Measurements from ENCODE around the gene SH3PXD2A. TPM values are rescaled to one million over a fixed set of nuclear protein-coding genes. Genes with fewer than 3 reads are reported as not detected.

The SH3PXD2A gene
- total and polyA plus RNA-seq, 3 experiments from 2014 or later = 0.48 to 8.0 (median 7.7) TPM

DNA sequence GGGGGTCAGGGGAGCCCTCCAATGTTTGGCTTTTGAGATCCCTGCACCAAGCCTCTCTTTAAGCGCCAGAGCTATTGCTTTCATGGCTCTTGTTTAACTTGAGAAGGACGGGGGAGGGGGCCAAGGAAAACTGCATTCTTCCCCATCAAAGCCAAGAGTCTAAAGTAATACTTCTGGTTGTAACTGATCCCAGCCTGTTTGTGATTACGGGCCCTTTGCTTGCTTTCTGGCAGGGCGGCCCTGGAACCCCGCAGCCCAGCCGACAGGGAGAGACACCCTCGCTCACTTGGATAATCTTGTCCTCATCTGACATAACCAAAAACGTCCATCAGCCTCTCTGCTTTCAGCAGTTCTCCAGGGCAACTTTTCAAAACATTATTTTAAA, 207.1 kb downstream of the SH3PXD2A start:
- POLR2A ChIA-PET = no interaction called here
- Mint-ChIP-seq H3K27me3 (no peaks in the 10 kb centered on the region), H3K9me3 (no peaks in the 10 kb centered on the region), H3K4me1 (peaks cover 0 to 3% (median 0%) of the 10 kb centered on the region in 3 donors), H3K4me3 (no peak overlapping the region), H3K27ac (peak overlapping the region in 1 of 8 donors; percentile 32), H3K36me3 (peaks cover 0 to 15% (median 0%) of the 10 kb centered on the region in 3 donors)
- no peak for DNase-seq
- Histone ChIP-seq H3K9me3 (ENCODE audit: low read length) (no peaks in the 10 kb centered on the region), H3K4me1 (ENCODE audit: insufficient read depth, low read length) (no peaks in the 10 kb centered on the region), H3K4me3 (ENCODE audit: low read length) (no peak overlapping the region), H3K27me3 (ENCODE audit: insufficient read depth, low read length, poor library complexity, severe bottlenecking) (no peaks in the 10 kb centered on the region), H3K27ac (ENCODE audit: low read depth, low read length) (no peak overlapping the region), H3K36me3 (ENCODE audit: insufficient read depth, low read length) (no peaks in the 10 kb centered on the region)
- CTCF ChIA-PET = no interaction called here

GRCh38 chr10:103646304-103646703, 209.1 kb downstream of the SH3PXD2A start:
- Histone ChIP-seq H3K4me3 (ENCODE audit: low read length) (no peak overlapping the region), H3K27me3 (ENCODE audit: insufficient read depth, low read length, poor library complexity, severe bottlenecking) (no peaks in the 10 kb centered on the region), H3K27ac (ENCODE audit: low read depth, low read length) (no peak overlapping the region), H3K4me1 (ENCODE audit: insufficient read depth, low read length) (no peaks in the 10 kb centered on the region), H3K36me3 (ENCODE audit: insufficient read depth, low read length) (no peaks in the 10 kb centered on the region), H3K9me3 (ENCODE audit: low read length) (no peaks in the 10 kb centered on the region)
- no peak for DNase-seq
- ChIA-PET POLR2A (no interaction called here), CTCF (interaction anchor here (1.6 kb wide), 1 partner anchor 11 kb away, joined by 3 read pairs; no protein-coding TSS in a partner anchor)
- H3K4me3 Mint-ChIP-seq = no peak overlapping the region
- H3K4me1 Mint-ChIP-seq = no peaks in the 10 kb centered on the region
- peaks cover 0 to 14% (median 0%) of the 10 kb centered on the region in 3 donors for H3K36me3 Mint-ChIP-seq
- no peaks in the 10 kb centered on the region for H3K9me3 Mint-ChIP-seq
- no peak overlapping the region for H3K27ac Mint-ChIP-seq
- no peaks in the 10 kb centered on the region for H3K27me3 Mint-ChIP-seq

DNA sequence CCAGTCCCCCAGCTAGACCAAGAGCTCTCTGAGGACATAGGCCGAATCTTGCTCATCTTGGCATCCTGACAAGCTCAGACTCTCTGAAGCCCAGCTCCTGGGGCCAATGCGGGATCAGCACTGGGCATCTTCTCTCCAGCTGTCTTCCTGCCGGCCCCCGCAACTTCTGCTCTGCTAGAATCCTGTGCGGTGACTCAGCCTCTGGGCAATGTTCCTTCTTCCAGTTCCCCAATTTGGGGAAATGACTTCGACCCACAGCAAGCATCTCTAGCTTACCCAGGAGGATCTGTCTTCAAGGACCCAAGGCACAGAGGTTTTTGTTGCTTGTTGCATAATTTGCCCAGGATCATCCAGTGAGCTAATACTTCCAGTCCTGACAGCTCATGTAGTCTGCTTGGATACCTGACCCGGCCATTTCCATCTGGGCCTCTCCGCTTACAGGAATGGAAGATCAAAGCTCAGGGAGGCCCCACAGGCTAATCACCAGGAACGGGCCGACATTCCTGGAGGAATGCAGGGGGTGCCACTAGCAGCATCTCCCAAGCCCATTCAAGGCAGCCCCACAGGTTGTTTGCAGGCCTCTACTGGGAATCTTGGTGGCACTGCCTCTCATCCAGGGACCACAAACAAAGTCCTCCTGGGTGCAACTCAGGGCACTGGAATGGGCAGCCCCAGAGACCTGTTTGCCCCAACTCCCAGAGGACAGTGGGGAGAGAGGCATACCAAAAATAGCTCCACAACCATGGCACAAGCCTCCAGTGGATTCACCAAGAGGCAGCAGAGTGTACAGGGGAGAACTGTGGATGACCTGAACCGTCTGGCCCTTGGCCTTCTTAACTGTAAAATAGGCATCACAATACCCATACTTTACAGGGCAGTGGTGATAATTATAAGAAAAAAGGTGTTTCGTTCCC, 210.0 kb downstream of the SH3PXD2A start:
- no peak overlapping the region for H3K4me3 ChIP-seq (ENCODE audit: low read length)
- ChIA-PET CTCF (interaction anchor here (0.9 to 1.6 kb wide), 4 partner anchors 11 to 68 kb away, joined by 3 read pairs; no protein-coding TSS in a partner anchor), POLR2A (no interaction called here)
- H3K4me1 Mint-ChIP-seq = no peaks in the 10 kb centered on the region
- no peaks in the 10 kb centered on the region for H3K27me3 Mint-ChIP-seq
- no peaks in the 10 kb centered on the region for H3K9me3 ChIP-seq (ENCODE audit: low read length)
- no peaks in the 10 kb centered on the region for H3K9me3 Mint-ChIP-seq
- peaks cover 0 to 14% (median 2%) of the 10 kb centered on the region in 3 donors for H3K36me3 Mint-ChIP-seq
- H3K36me3 ChIP-seq (ENCODE audit: insufficient read depth, low read length) = no peaks in the 10 kb centered on the region
- no peak for DNase-seq
- no peak overlapping the region for H3K4me3 Mint-ChIP-seq
- no peaks in the 10 kb centered on the region for H3K27me3 ChIP-seq (ENCODE audit: insufficient read depth, low read length, poor library complexity, severe bottlenecking)
- H3K27ac ChIP-seq (ENCODE audit: low read depth, low read length) = no peak overlapping the region
- no peaks in the 10 kb centered on the region for H3K4me1 ChIP-seq (ENCODE audit: insufficient read depth, low read length)
- H3K27ac Mint-ChIP-seq = peak overlapping the region in 1 of 8 donors; percentile 19

DNA sequence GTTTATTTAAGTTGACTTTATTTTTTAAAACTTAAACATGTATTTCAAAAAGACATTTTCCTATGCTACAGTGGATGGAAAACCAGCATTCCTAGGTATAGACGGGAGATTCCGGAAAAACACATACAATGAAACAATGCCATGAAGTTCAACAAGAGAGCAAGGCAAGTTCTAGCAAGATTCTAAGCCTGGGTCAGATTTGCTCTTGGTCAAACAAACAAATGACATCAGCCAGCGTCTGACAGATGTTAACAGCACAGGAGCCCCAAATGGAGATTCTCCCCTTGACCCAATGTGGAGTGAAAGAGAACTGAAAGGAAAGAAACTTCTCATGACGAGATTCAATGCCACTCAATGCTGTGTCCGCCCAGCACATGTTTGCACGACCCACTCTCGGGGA, 212.0 kb downstream of the SH3PXD2A start:
- no peak overlapping the region for H3K27ac ChIP-seq (ENCODE audit: low read depth, low read length)
- Mint-ChIP-seq H3K4me1 (no peaks in the 10 kb centered on the region), H3K27me3 (no peaks in the 10 kb centered on the region), H3K36me3 (peaks cover 0 to 16% (median 2%) of the 10 kb centered on the region in 3 donors), H3K9me3 (no peaks in the 10 kb centered on the region), H3K4me3 (no peak overlapping the region), H3K27ac (no peak overlapping the region)
- ChIA-PET POLR2A (no interaction called here), CTCF (no interaction called here)
- DNase-seq = no peak
- H3K4me1 ChIP-seq (ENCODE audit: insufficient read depth, low read length) = no peaks in the 10 kb centered on the region
- no peak overlapping the region for H3K4me3 ChIP-seq (ENCODE audit: low read length)
- H3K9me3 ChIP-seq (ENCODE audit: low read length) = no peaks in the 10 kb centered on the region
- no peaks in the 10 kb centered on the region for H3K36me3 ChIP-seq (ENCODE audit: insufficient read depth, low read length)
- no peaks in the 10 kb centered on the region for H3K27me3 ChIP-seq (ENCODE audit: insufficient read depth, low read length, poor library complexity, severe bottlenecking)

GRCh38 chr10:103641326-103641725, 214.1 kb downstream of the SH3PXD2A start:
- H3K27ac Mint-ChIP-seq = no peak overlapping the region
- no peaks in the 10 kb centered on the region for H3K9me3 Mint-ChIP-seq
- H3K4me3 Mint-ChIP-seq = no peak overlapping the region
- H3K27me3 ChIP-seq (ENCODE audit: insufficient read depth, low read length, poor library complexity, severe bottlenecking) = no peaks in the 10 kb centered on the region
- H3K4me1 Mint-ChIP-seq = no peaks in the 10 kb centered on the region
- ChIA-PET CTCF (no interaction called here), POLR2A (no interaction called here)
- H3K27me3 Mint-ChIP-seq = peaks cover 0 to 4% of the 10 kb centered on the region in 2 donors
- no peak for DNase-seq
- H3K9me3 ChIP-seq (ENCODE audit: low read length) = no peaks in the 10 kb centered on the region
- no peaks in the 10 kb centered on the region for H3K36me3 ChIP-seq (ENCODE audit: insufficient read depth, low read length)
- H3K4me1 ChIP-seq (ENCODE audit: insufficient read depth, low read length) = no peaks in the 10 kb centered on the region
- H3K27ac ChIP-seq (ENCODE audit: low read depth, low read length) = no peak overlapping the region
- H3K4me3 ChIP-seq (ENCODE audit: low read length) = no peak overlapping the region
- peaks cover 0 to 11% (median 2%) of the 10 kb centered on the region in 3 donors for H3K36me3 Mint-ChIP-seq

DNA sequence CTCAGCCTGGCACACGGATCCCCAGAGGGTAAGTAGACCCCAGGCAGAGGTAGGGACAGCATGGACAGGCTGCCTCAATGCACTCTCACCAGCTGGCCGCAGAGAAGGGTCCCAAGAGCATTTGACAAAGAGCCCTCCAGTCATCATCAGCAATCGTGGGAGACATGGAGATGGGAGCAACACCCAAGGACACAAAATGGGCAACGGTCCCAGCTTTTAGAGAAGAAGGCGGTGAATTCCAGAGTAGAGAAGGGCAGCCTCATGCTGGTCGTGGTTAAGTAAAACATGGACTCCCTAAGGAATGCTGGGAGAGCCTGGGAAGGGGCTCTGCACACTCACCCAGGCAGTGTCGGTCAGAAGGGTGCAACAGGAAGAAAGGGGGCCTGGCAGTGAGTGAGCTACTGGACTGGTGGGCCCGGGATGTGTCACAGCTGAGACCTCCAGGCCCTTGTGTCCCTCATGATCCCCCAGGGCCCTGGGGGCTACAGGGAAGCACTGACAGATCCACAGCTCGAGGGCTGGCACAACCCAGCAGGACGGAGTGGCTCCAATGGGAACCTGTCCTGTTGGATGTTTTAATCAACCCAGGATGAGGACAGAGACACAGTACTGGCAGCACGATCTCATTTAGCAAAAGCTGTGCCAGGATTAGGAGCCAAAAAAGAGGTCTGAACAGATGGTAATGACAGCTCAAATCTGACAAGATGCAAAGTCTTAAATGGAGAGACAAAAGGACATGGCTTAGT, 214.8 kb downstream of the SH3PXD2A start:
- POLR2A ChIA-PET = no interaction called here
- H3K4me1 Mint-ChIP-seq = no peaks in the 10 kb centered on the region
- peaks cover 0 to 7% (median 2%) of the 10 kb centered on the region in 3 donors for H3K36me3 Mint-ChIP-seq
- peak overlapping the region in 2 of 8 donors; percentile 42 to 65 for H3K27ac Mint-ChIP-seq
- H3K9me3 ChIP-seq (ENCODE audit: low read length) = no peaks in the 10 kb centered on the region
- no peaks in the 10 kb centered on the region for H3K4me1 ChIP-seq (ENCODE audit: insufficient read depth, low read length)
- no peaks in the 10 kb centered on the region for H3K36me3 ChIP-seq (ENCODE audit: insufficient read depth, low read length)
- H3K27ac ChIP-seq (ENCODE audit: low read depth, low read length) = no peak overlapping the region
- H3K4me3 ChIP-seq (ENCODE audit: low read length) = no peak overlapping the region
- peaks cover 0 to 4% of the 10 kb centered on the region in 2 donors for H3K27me3 Mint-ChIP-seq
- DNase-seq = no peak
- no peaks in the 10 kb centered on the region for H3K9me3 Mint-ChIP-seq
- H3K27me3 ChIP-seq (ENCODE audit: insufficient read depth, low read length, poor library complexity, severe bottlenecking) = no peaks in the 10 kb centered on the region
- H3K4me3 Mint-ChIP-seq = no peak overlapping the region
- CTCF ChIA-PET = no interaction called here

GRCh38 chr10:103638948-103639347, 216.4 kb downstream of the SH3PXD2A start:
- POLR2A ChIA-PET = no interaction called here
- Histone ChIP-seq H3K36me3 (ENCODE audit: insufficient read depth, low read length) (no peaks in the 10 kb centered on the region), H3K4me1 (ENCODE audit: insufficient read depth, low read length) (no peaks in the 10 kb centered on the region), H3K4me3 (ENCODE audit: low read length) (no peak overlapping the region), H3K27ac (ENCODE audit: low read depth, low read length) (no peak overlapping the region), H3K27me3 (ENCODE audit: insufficient read depth, low read length, poor library complexity, severe bottlenecking) (no peaks in the 10 kb centered on the region), H3K9me3 (ENCODE audit: low read length) (no peaks in the 10 kb centered on the region)
- DNase-seq = no peak
- H3K36me3 Mint-ChIP-seq = peaks cover 0 to 7% (median 2%) of the 10 kb centered on the region in 3 donors
- no peak overlapping the region for H3K4me3 Mint-ChIP-seq
- H3K9me3 Mint-ChIP-seq = no peaks in the 10 kb centered on the region
- CTCF ChIA-PET = no interaction called here
- H3K27me3 Mint-ChIP-seq = peaks cover 0 to 6% of the 10 kb centered on the region in 2 donors
- peak overlapping the region in 2 of 8 donors; percentile 61 to 87 for H3K27ac Mint-ChIP-seq
- no peaks in the 10 kb centered on the region for H3K4me1 Mint-ChIP-seq

- Histone ChIP-seq H3K36me3 (ENCODE audit: insufficient read depth, low read length) (no peaks in the 10 kb centered on the region), H3K4me3 (ENCODE audit: low read length) (no peak overlapping the region), H3K9me3 (ENCODE audit: low read length) (no peaks in the 10 kb centered on the region), H3K27ac (ENCODE audit: low read depth, low read length) (no peak overlapping the region), H3K27me3 (ENCODE audit: insufficient read depth, low read length, poor library complexity, severe bottlenecking) (no peaks in the 10 kb centered on the region), H3K4me1 (ENCODE audit: insufficient read depth, low read length) (no peaks in the 10 kb centered on the region)
- Mint-ChIP-seq H3K36me3 (peaks cover 0 to 4% (median 2%) of the 10 kb centered on the region in 3 donors), H3K9me3 (no peaks in the 10 kb centered on the region), H3K27ac (peak overlapping the region in 1 of 8 donors; percentile 5), H3K27me3 (peaks cover 0 to 6% of the 10 kb centered on the region in 2 donors), H3K4me3 (no peak overlapping the region), H3K4me1 (no peaks in the 10 kb centered on the region)
- no peak for DNase-seq
- CTCF ChIA-PET = no interaction called here
- POLR2A ChIA-PET = no interaction called here
Measured at GRCh38 chr10:103637927-103638557, 217.3 kb downstream of the SH3PXD2A start.

Measured in CD8-positive, alpha-beta memory T cell (primary cell).